ENCODE measurements around the gene CDH15. TPM values are rescaled to one million over a fixed set of nuclear protein-coding genes. Genes with fewer than 3 reads are reported as not detected.

The CDH15 gene
- total RNA-seq: not detected

- ChIA-PET POLR2A (interaction anchor here (0.6 to 1.0 kb wide), 2 partner anchors 21 to 145 kb away, joined by 3 to 5 read pairs; no protein-coding TSS in a partner anchor), CTCF (interaction anchor here (0.6 to 1.6 kb wide), 7 partner anchors 12 to 434 kb away, joined by 3 to 5 read pairs (median 3); partner anchors contain the start of gene ZNF778)
- H3K27me3 Mint-ChIP-seq: peaks cover 3% of the 10 kb centered on the region
- peak within 1 kb of the TSS; percentile 43 for H3K4me3 Mint-ChIP-seq
- ATAC-seq: peak; percentile 97
- H3K4me1 Mint-ChIP-seq: peaks cover 7% of the 10 kb centered on the region
- no peaks in the 10 kb centered on the region for H3K36me3 Mint-ChIP-seq (ENCODE audit: low read depth)
- peak; percentile 99 for DNase-seq
- no peaks in the 10 kb centered on the region for H3K9me3 Mint-ChIP-seq (ENCODE audit: low read depth)
- intact Hi-C loops (cut with DNase I, micrococcal nuclease): loop anchor here (1.0 to 2.0 kb wide), 12 partner anchors 21 to 718 kb away; partner anchors contain the start of genes ZNF778 (in 2 of the 2), APRT (in 1 of the 2), MVD (in 1 of the 2) and SNAI3 (in 1 of the 2)
- H3K27ac Mint-ChIP-seq: peak within 1 kb of the TSS; percentile 38
Measured at GRCh38 chr16:89171216-89172170, at the start of gene CDH15. Gene CDH15, plus strand, starts transcription at chr16:89171748. Its CDS starts 84 bp downstream, at chr16:89171832.

- CTCF ChIA-PET: interaction anchor here (0.8 kb wide), 1 partner anchor 279 kb away, joined by 3 read pairs; no protein-coding TSS in a partner anchor
- H3K27me3 Mint-ChIP-seq: no peaks in the 10 kb centered on the region
- peaks cover 45% of the 10 kb centered on the region for H3K4me1 Mint-ChIP-seq
- POLR2A ChIA-PET: no interaction called here
- ATAC-seq (peak; percentile 74), DNase-seq (peak; percentile 75)
- H3K27ac Mint-ChIP-seq: peak overlapping the region; percentile 72
- peaks cover 38% of the 10 kb centered on the region for H3K36me3 Mint-ChIP-seq (ENCODE audit: low read depth)
- intact Hi-C loops (cut with DNase I, micrococcal nuclease): no loop called here
- H3K4me3 Mint-ChIP-seq: no peak overlapping the region
- no peaks in the 10 kb centered on the region for H3K9me3 Mint-ChIP-seq (ENCODE audit: low read depth)
Measured at GRCh38 chr16:89122322-89122851, 49.2 kb upstream of the CDH15 start.

GRCh38 chr16:89123001-89123830, 48.3 kb upstream of the CDH15 start:
- Mint-ChIP-seq H3K27me3 (no peaks in the 10 kb centered on the region), H3K9me3 (ENCODE audit: low read depth) (no peaks in the 10 kb centered on the region), H3K36me3 (ENCODE audit: low read depth) (peaks cover 32% of the 10 kb centered on the region), H3K4me3 (no peak overlapping the region), H3K27ac (peak overlapping the region; percentile 72), H3K4me1 (peaks cover 45% of the 10 kb centered on the region)
- intact Hi-C loops (cut with DNase I, micrococcal nuclease): no loop called here
- ChIA-PET POLR2A (no interaction called here), CTCF (interaction anchor here (0.8 kb wide), 1 partner anchor 280 kb away, joined by 3 read pairs; no protein-coding TSS in a partner anchor)
- DNase-seq: no peak
- no peak for ATAC-seq

GRCh38 chr16:89123831-89124100, 47.8 kb upstream of the CDH15 start:
- H3K27me3 Mint-ChIP-seq: no peaks in the 10 kb centered on the region
- H3K4me3 Mint-ChIP-seq: no peak overlapping the region
- H3K27ac Mint-ChIP-seq: no peak overlapping the region
- ATAC-seq (no peak), DNase-seq (no peak)
- H3K36me3 Mint-ChIP-seq (ENCODE audit: low read depth): peaks cover 34% of the 10 kb centered on the region
- intact Hi-C loops (cut with DNase I, micrococcal nuclease): no loop called here
- CTCF ChIA-PET: no interaction called here
- POLR2A ChIA-PET: no interaction called here
- H3K4me1 Mint-ChIP-seq: peaks cover 39% of the 10 kb centered on the region
- no peaks in the 10 kb centered on the region for H3K9me3 Mint-ChIP-seq (ENCODE audit: low read depth)

- DNase-seq: no peak
- Mint-ChIP-seq H3K36me3 (ENCODE audit: low read depth) (peaks cover 35% of the 10 kb centered on the region), H3K27me3 (no peaks in the 10 kb centered on the region), H3K4me1 (peaks cover 9% of the 10 kb centered on the region), H3K4me3 (no peak overlapping the region), H3K9me3 (ENCODE audit: low read depth) (no peaks in the 10 kb centered on the region), H3K27ac (no peak overlapping the region)
- intact Hi-C loops (cut with DNase I, micrococcal nuclease): no loop called here
- ATAC-seq: no peak
- ChIA-PET CTCF (no interaction called here), POLR2A (no interaction called here)
Measured at GRCh38 chr16:89129378-89129777, 42.2 kb upstream of the CDH15 start.

- Mint-ChIP-seq H3K36me3 (ENCODE audit: low read depth) (peaks cover 36% of the 10 kb centered on the region), H3K27me3 (no peaks in the 10 kb centered on the region), H3K9me3 (ENCODE audit: low read depth) (no peaks in the 10 kb centered on the region), H3K4me3 (no peak overlapping the region), H3K27ac (no peak overlapping the region), H3K4me1 (peaks cover 8% of the 10 kb centered on the region)
- no peak for ATAC-seq
- no peak for DNase-seq
- ChIA-PET CTCF (no interaction called here), POLR2A (no interaction called here)
- intact Hi-C loops (cut with DNase I, micrococcal nuclease): no loop called here
Measured at GRCh38 chr16:89130448-89130847, 41.1 kb upstream of the CDH15 start.

DNA sequence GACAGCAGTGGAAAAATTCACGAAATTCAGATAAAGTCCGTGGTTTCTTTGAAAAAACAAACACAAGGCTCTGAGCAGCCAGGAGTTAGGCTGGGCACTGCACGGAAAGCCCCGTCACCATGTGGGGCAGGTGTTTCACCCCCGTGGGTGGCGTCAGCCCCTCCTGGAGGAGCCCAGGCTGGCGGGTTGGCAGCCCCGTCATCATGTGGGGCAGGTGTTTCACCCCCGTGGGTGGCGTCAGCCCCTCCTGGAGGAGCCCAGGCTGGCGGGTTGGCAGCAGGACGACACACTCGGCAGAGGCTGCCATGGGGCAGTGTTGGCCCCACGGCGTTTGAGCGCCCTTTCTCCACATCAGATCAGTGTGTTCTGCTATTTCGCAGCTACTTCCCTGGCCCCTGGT, 39.8 kb upstream of the CDH15 start:
- Mint-ChIP-seq H3K27me3 (no peaks in the 10 kb centered on the region), H3K27ac (peak overlapping the region; percentile 5), H3K36me3 (ENCODE audit: low read depth) (peaks cover 35% of the 10 kb centered on the region), H3K4me1 (peaks cover 8% of the 10 kb centered on the region), H3K9me3 (ENCODE audit: low read depth) (no peaks in the 10 kb centered on the region), H3K4me3 (no peak overlapping the region)
- intact Hi-C loops (cut with DNase I, micrococcal nuclease): no loop called here
- CTCF ChIA-PET: no interaction called here
- ATAC-seq: no peak
- POLR2A ChIA-PET: no interaction called here
- DNase-seq: no peak

DNA sequence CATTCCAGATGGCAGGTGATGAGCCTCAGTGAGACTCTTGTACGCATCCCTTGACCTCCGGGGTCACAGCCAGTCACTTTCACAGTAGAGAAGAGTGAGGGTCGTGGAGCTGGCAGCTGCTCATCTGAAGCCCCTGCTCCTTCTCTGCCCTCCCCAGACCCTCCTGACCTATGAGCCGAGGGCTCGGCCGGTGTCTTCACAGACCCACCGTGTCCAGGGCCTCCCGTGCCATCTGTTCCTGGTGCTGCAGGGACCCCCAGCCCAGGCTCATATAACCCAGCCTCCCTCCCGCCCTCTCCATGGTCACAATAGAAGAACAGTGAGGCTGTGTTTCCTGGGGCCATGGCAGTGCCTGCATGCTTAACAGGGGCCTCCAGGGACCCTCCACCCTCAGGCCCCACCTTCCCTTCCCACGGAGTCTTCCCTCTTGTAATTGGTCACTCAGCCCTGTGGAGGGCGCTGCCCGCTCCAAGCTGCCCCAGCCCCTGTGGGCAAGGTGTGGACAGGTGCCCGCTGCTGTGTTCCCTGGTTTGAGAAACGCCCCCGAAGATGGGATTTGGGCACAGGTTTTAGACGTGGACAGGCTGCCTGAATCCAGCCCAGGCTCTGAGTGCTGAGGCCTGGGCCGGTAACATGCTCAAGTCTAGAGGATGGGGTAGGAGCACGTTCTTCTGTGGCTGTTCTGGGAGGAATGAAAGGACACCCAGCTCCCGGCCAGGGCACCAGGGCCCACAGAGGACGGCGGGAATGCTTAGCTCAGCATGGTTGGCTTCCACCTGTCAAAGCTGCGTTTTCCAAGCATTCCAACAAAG, 39.1 kb upstream of the CDH15 start:
- Mint-ChIP-seq H3K9me3 (ENCODE audit: low read depth) (no peaks in the 10 kb centered on the region), H3K36me3 (ENCODE audit: low read depth) (peaks cover 35% of the 10 kb centered on the region), H3K4me1 (peaks cover 8% of the 10 kb centered on the region), H3K27me3 (no peaks in the 10 kb centered on the region), H3K4me3 (no peak overlapping the region), H3K27ac (no peak overlapping the region)
- ChIA-PET CTCF (no interaction called here), POLR2A (no interaction called here)
- no peak for DNase-seq
- intact Hi-C loops (cut with DNase I, micrococcal nuclease): no loop called here
- no peak for ATAC-seq

DNA sequence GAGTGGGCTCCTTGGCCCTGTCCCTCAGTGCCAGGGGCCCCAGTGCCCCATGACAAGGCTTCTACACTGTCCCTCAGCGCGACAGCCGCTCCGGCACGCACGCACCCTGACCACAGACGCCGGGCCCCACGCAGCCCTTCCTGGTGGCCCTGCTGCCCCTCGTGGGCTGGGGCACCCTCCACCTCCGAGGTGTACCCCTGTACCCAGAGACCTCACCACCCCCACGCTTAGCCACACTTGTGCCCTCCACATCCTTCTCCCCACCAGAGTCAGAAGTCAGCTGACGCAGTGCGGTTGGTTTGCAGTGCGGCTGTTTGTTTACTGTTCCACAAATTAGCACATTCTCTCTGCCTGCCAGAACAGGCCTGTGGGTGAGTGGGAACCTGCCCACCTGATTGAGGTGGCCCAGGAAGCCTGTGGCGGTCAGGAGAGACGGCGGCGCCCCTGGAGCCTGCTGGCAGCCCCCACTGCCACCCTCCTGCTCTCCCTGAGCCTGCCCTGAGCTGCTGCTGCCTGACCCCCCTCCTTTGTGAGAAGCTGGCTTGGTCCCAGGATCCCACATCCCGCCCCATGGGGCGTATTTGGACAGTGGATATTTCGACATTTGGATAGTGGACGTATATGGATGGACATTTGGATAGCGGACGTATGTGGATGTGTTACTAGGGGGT, 38.0 kb upstream of the CDH15 start:
- DNase-seq (no peak), ATAC-seq (no peak)
- H3K4me1 Mint-ChIP-seq: peaks cover 3% of the 10 kb centered on the region
- intact Hi-C loops (cut with DNase I, micrococcal nuclease): no loop called here
- POLR2A ChIA-PET: no interaction called here
- CTCF ChIA-PET: no interaction called here
- H3K27me3 Mint-ChIP-seq: no peaks in the 10 kb centered on the region
- no peak overlapping the region for H3K4me3 Mint-ChIP-seq
- no peak overlapping the region for H3K27ac Mint-ChIP-seq
- no peaks in the 10 kb centered on the region for H3K9me3 Mint-ChIP-seq (ENCODE audit: low read depth)
- H3K36me3 Mint-ChIP-seq (ENCODE audit: low read depth): peaks cover 34% of the 10 kb centered on the region

- POLR2A ChIA-PET: no interaction called here
- no peak for DNase-seq
- CTCF ChIA-PET: no interaction called here
- ATAC-seq: no peak
- H3K9me3 Mint-ChIP-seq (ENCODE audit: low read depth): no peaks in the 10 kb centered on the region
- H3K36me3 Mint-ChIP-seq (ENCODE audit: low read depth): peaks cover 28% of the 10 kb centered on the region
- no peak overlapping the region for H3K4me3 Mint-ChIP-seq
- peaks cover 3% of the 10 kb centered on the region for H3K4me1 Mint-ChIP-seq
- H3K27me3 Mint-ChIP-seq: no peaks in the 10 kb centered on the region
- H3K27ac Mint-ChIP-seq: no peak overlapping the region
- intact Hi-C loops (cut with DNase I, micrococcal nuclease): no loop called here
Measured at GRCh38 chr16:89134269-89134668, 37.3 kb upstream of the CDH15 start.

GRCh38 chr16:89135166-89135565, 36.4 kb upstream of the CDH15 start:
- CTCF ChIA-PET: no interaction called here
- no peak overlapping the region for H3K27ac Mint-ChIP-seq
- DNase-seq (no peak), ATAC-seq (no peak)
- H3K36me3 Mint-ChIP-seq (ENCODE audit: low read depth): peaks cover 23% of the 10 kb centered on the region
- H3K27me3 Mint-ChIP-seq: no peaks in the 10 kb centered on the region
- H3K4me3 Mint-ChIP-seq: no peak overlapping the region
- H3K9me3 Mint-ChIP-seq (ENCODE audit: low read depth): no peaks in the 10 kb centered on the region
- intact Hi-C loops (cut with DNase I, micrococcal nuclease): no loop called here
- POLR2A ChIA-PET: no interaction called here
- peaks cover 3% of the 10 kb centered on the region for H3K4me1 Mint-ChIP-seq

All from activated CD4-positive, alpha-beta T cell treated with anti-CD3 and anti-CD28 coated beads for 36 hours (primary cell).